ENCODE results near the gene DCAF16. TPM values are rescaled to one million over a fixed set of nuclear protein-coding genes. Genes with fewer than 3 reads are reported as not detected.

Gene DCAF16
- total RNA-seq, 1 donor from 2014 or later, result 75.8 TPM

DNA sequence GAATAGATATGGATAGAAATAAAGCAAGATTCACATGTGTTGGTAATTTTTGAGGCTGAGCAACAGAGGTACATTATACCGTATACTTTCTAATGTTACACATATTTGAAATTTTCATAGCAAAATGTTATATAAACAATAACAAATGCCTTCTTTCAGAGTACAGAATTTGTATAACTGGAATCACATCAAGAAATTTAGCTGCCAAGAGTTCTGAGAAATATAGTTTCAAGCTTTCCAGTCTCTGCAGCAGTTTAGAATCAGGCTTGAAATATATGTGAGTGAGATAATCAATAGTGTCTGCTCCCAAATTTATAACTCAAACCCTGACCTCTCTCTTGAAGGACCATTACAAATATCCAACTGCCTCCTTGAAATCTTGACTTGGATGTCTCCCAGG is 52.9 kb downstream of the DCAF16 start:
- H3K27me3 ChIP-seq, result no peaks in the 10 kb centered on the region
- no peaks in the 10 kb centered on the region for H4K20me1 ChIP-seq (ENCODE audit: low read depth)
- H3F3A ChIP-seq (ENCODE audit: low read depth), result no peaks in the 10 kb centered on the region
- DNase-seq (ENCODE audit: low spot score), result no peak
- H3K27ac ChIP-seq, result no peak overlapping the region
- H3K9ac ChIP-seq, result no peak overlapping the region
- H3K4me3 ChIP-seq, result no peak overlapping the region
- H3K4me1 ChIP-seq, result no peaks in the 10 kb centered on the region
- no peak overlapping the region for H3K4me2 ChIP-seq
- no peaks in the 10 kb centered on the region for H3K9me3 ChIP-seq (ENCODE audit: low read depth)
- H3K4me3 Mint-ChIP-seq, result no peak overlapping the region
- H3K79me2 ChIP-seq (ENCODE audit: low read depth), result no peaks in the 10 kb centered on the region
- H3K27me3 Mint-ChIP-seq (ENCODE audit: insufficient read depth, low read depth), result peaks cover 5% of the 10 kb centered on the region
- H3K36me3 ChIP-seq, result no peaks in the 10 kb centered on the region
- peaks cover 2% of the 10 kb centered on the region for H3K9me3 Mint-ChIP-seq
- no peak overlapping the region for H3K27ac Mint-ChIP-seq
- TF ChIP-seq EZH2phosphoT487 (IDR thresholded peaks at IDR 0.05) (no peak), EZH2 (IDR thresholded peaks at IDR 0.05) (no peak)
- TF ChIP-seq, protein P1, sequence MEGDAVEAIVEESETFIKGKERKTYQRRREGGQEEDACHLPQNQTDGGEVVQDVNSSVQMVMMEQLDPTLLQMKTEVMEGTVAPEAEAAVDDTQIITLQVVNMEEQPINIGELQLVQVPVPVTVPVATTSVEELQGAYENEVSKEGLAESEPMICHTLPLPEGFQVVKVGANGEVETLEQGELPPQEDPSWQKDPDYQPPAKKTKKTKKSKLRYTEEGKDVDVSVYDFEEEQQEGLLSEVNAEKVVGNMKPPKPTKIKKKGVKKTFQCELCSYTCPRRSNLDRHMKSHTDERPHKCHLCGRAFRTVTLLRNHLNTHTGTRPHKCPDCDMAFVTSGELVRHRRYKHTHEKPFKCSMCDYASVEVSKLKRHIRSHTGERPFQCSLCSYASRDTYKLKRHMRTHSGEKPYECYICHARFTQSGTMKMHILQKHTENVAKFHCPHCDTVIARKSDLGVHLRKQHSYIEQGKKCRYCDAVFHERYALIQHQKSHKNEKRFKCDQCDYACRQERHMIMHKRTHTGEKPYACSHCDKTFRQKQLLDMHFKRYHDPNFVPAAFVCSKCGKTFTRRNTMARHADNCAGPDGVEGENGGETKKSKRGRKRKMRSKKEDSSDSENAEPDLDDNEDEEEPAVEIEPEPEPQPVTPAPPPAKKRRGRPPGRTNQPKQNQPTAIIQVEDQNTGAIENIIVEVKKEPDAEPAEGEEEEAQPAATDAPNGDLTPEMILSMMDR (IDR thresholded peaks at IDR 0.05), result no peak
- no peaks in the 10 kb centered on the region for H3K36me3 Mint-ChIP-seq
- peaks cover 3% of the 10 kb centered on the region for H3K4me1 Mint-ChIP-seq
- H2AFZ ChIP-seq (replicated peaks), result no peak overlapping the region

DNA sequence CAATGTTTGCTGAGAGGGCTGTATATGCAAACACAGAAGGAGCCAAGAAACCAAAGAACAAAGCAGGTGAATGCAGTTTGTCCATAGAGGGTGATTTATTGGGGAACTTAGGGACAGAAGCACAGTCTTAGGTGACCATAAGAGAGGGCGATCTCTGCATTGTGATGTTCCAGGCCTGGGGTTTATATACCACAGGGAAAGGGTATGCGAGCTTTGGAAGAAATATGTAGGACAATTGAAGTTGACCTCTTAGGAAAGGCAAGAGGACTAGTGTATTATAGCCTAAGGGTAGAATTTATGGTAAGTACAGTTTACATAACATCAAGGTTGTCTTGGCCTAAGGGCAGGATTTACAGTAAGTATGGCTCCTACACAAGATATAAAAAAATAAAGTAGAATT is 56.9 kb downstream of the DCAF16 start:
- no peak overlapping the region for H3K9ac ChIP-seq
- no peak overlapping the region for H3K27ac ChIP-seq
- no peaks in the 10 kb centered on the region for H3K79me2 ChIP-seq (ENCODE audit: low read depth)
- TF ChIP-seq, protein P1 (IDR thresholded peaks at IDR 0.05), result no peak
- no peak for TF ChIP-seq EZH2 (IDR thresholded peaks at IDR 0.05)
- TF ChIP-seq EZH2phosphoT487 (IDR thresholded peaks at IDR 0.05), result no peak
- H3K4me3 ChIP-seq, result no peak overlapping the region
- no peaks in the 10 kb centered on the region for H3K9me3 ChIP-seq (ENCODE audit: low read depth)
- Mint-ChIP-seq H3K27me3 (ENCODE audit: insufficient read depth, low read depth) (peaks cover 4% of the 10 kb centered on the region), H3K36me3 (no peaks in the 10 kb centered on the region), H3K9me3 (no peaks in the 10 kb centered on the region), H3K4me1 (no peaks in the 10 kb centered on the region), H3K4me3 (no peak overlapping the region), H3K27ac (no peak overlapping the region)
- no peak overlapping the region for H3K4me2 ChIP-seq
- H3K27me3 ChIP-seq, result no peaks in the 10 kb centered on the region
- no peaks in the 10 kb centered on the region for H4K20me1 ChIP-seq (ENCODE audit: low read depth)
- no peaks in the 10 kb centered on the region for H3F3A ChIP-seq (ENCODE audit: low read depth)
- H3K36me3 ChIP-seq, result no peaks in the 10 kb centered on the region
- DNase-seq (ENCODE audit: low spot score), result no peak
- H2AFZ ChIP-seq (replicated peaks), result no peak overlapping the region
- H3K4me1 ChIP-seq, result no peaks in the 10 kb centered on the region

Other genes with a start within 250 kb of the DCAF16 start
- gene LAP3, start 233.6 kb downstream of the DCAF16 start, total RNA-seq (ENCODE audit: low replicate concordance), result 48.3 and 58.3 TPM in 2 replicates
- gene MED28, start 196.1 kb downstream of the DCAF16 start, total RNA-seq (ENCODE audit: low replicate concordance), result 38.6 and 45.8 TPM in 2 replicates
- gene FAM184B, start 29.1 kb downstream of the DCAF16 start, total RNA-seq (ENCODE audit: low replicate concordance), result 0.03 TPM in 1 of 2 replicates, not detected in the other
- 132 and 211 TPM in 2 replicates for gene NCAPG, start 222 bp upstream of the DCAF16 start, total RNA-seq (ENCODE audit: low replicate concordance)
- 53.6 and 65.5 TPM in 2 replicates for gene LCORL, start 211.0 kb upstream of the DCAF16 start, total RNA-seq (ENCODE audit: low replicate concordance)

Measured in neural progenitor cell (in vitro differentiated cells).